OCI-LY1 (cell line): ENCODE results near the gene TRA2A.

ENCODE experiments used
- EZH2 ChIP-seq: fragments of 200-600 bp; sonication (generic), shearing (Covaris generic); IDR thresholded peaks from 2 replicates; pipeline ENCODE4 v1.8.0; 2017; ENCODE audit warnings: borderline replicate concordance, mixed run types, mild to moderate bottlenecking, antibody characterized with exemption, low read length, moderate library complexity, mixed read lengths
- TF ChIP-seq, protein P1 (sequence below): fragments of 200-600 bp; sonication (generic), shearing (Covaris generic); IDR thresholded peaks from 2 replicates; pipeline ENCODE4 v1.5.1; 2017; ENCODE audit warnings: mild to moderate bottlenecking, antibody characterized with exemption, low read length, moderate library complexity, mixed read lengths

DNA sequence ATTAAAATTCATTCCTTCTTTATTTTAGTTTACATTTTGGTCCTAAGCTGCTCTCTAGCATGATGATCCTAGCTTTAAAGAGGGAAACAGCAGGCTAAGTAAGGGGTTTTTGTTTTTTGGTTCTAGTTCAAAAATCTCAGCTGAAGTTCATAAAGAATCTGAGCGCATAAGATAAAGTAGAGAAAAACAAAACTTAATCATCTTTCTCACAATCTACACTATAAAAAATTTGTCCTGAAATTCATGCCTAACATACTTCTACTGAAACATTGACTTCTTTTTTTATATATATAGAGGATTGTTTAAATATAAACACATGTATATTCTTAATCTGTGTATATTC lies 54.7 kb downstream of the TRA2A start:
- TF ChIP-seq, protein P1, sequence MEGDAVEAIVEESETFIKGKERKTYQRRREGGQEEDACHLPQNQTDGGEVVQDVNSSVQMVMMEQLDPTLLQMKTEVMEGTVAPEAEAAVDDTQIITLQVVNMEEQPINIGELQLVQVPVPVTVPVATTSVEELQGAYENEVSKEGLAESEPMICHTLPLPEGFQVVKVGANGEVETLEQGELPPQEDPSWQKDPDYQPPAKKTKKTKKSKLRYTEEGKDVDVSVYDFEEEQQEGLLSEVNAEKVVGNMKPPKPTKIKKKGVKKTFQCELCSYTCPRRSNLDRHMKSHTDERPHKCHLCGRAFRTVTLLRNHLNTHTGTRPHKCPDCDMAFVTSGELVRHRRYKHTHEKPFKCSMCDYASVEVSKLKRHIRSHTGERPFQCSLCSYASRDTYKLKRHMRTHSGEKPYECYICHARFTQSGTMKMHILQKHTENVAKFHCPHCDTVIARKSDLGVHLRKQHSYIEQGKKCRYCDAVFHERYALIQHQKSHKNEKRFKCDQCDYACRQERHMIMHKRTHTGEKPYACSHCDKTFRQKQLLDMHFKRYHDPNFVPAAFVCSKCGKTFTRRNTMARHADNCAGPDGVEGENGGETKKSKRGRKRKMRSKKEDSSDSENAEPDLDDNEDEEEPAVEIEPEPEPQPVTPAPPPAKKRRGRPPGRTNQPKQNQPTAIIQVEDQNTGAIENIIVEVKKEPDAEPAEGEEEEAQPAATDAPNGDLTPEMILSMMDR: no peak
- TF ChIP-seq EZH2: no peak
